H1 (cell line): ENCODE measurements around the gene NKPD1.
A peak's percentile ranks its signal among the peaks of the same experiment; 100 is the strongest.

ENCODE experiments used
- ATF3 ChIP-seq: IDR thresholded peaks from 2 replicates; pipeline ENCODE4 v1.6.1; 2011; ENCODE audit warnings: low read depth, mild to moderate bottlenecking, low read length; ENCODE audit not compliant: insufficient read depth
- EP300 ChIP-seq, 2 experiments: IDR thresholded peaks; 1 replicate in 1 of 2; 2 replicates in 1 of 2; pipeline ENCODE4 v1.6.1; 2011 to 2012; ENCODE audit warnings: low read depth in 2 of 2, low read length in 2 of 2, mild to moderate bottlenecking in 2 of 2, borderline replicate concordance in 1 of 2, inconsistent platforms in 1 of 2, moderate library complexity in 1 of 2
- GTF2F1 ChIP-seq: IDR thresholded peaks from 2 replicates; pipeline ENCODE4 v1.6.1; 2012; ENCODE audit warnings: low read depth, low read length, improper control_type of control experiment, borderline replicate concordance
- HDAC6 ChIP-seq: IDR thresholded peaks from one replicate; pipeline ENCODE4 v1.7.1; 2012; ENCODE audit warnings: low read depth, mild to moderate bottlenecking, inconsistent platforms, low read length, moderate library complexity
- POLR2A ChIP-seq, 2 experiments: IDR thresholded peaks; 1 replicate in 1 of 2; 2 replicates in 1 of 2; pipeline ENCODE4 v1.6.1; 2011; ENCODE audit warnings: low read depth in 2 of 2, low read length in 2 of 2, mild to moderate bottlenecking in 2 of 2; ENCODE audit errors: control extremely low read depth in 1 of 2
- RAD21 ChIP-seq, 2 experiments: IDR thresholded peaks in 1 of 2; conservative IDR thresholded peaks in 1 of 2; 2 replicates each; pipeline ENCODE4 v1.6.1; 2011; ENCODE audit warnings: low read depth in 2 of 2, low read length in 2 of 2, improper control_type of control experiment in 1 of 2, inconsistent platforms in 1 of 2, mild to moderate bottlenecking in 1 of 2, moderate library complexity in 1 of 2
- TCF12 ChIP-seq: IDR thresholded peaks from 2 replicates; pipeline ENCODE4 v1.6.1; 2011; ENCODE audit warnings: low read depth, mild to moderate bottlenecking, low read length
- YY1 ChIP-seq: IDR thresholded peaks from 2 replicates; pipeline ENCODE4 v1.6.1; 2011; ENCODE audit warnings: low read depth, mild to moderate bottlenecking, low read length
- TF ChIP-seq, protein P1 (sequence below), 3 experiments: IDR thresholded peaks; 1 replicate in 2 of 3; 2 replicates in 1 of 3; pipeline versions ENCODE4 v1.5.1 to v1.6.1; 2011; ENCODE audit warnings: low read length in 3 of 3, mild to moderate bottlenecking in 3 of 3, inconsistent platforms in 2 of 3, low read depth in 1 of 3, moderate library complexity in 1 of 3; ENCODE audit not compliant: insufficient read depth in 1 of 3; ENCODE audit errors: control extremely low read depth in 1 of 3

DNA sequence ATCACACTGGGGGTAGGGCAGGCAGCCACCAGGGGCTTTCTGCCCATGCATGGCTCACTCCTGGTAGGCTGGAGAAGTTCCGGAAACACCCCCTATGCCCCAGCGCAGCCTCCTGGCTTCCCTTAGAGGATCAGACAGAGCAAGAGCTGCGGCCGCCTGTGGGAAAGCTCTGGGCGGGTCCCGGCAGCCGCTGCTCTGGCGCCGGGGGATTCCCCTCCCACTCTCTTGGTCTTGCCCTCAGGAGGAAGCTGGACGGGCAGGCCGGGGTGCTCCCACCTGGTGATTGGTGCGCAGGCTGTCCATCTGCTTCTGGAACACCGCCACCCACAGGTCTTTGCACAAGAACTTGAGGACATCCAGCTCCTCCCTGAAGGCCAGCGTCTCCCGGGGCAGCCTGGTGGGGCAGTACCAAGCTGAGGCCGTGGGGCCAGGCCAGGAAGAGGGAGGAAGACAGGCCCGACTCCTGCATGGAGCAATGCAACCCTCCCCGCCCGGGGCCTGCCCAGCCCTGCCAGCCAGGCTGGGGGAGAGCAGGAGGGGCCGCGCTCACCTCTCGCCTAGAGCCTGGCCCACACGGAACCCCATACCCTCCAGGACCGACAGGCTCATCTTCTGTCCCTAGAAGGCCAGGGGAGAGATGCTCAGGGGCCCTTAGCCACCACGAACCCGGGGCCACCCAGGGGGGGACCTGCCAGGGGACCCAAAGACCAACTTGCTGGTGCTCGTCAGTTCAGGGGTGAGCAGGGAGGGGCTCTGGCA is 4.0 kb upstream of the NKPD1 start:
- TF ChIP-seq EP300 (IDR thresholded peaks at IDR 0.05; ENCODE audit: borderline replicate concordance in 1 of 2, low read depth in 2 of 2, low read length in 2 of 2) (no peak), RAD21 (IDR thresholded peaks at IDR 0.05 in 1 of 2, conservative IDR thresholded peaks at IDR 0.05 in 1 of 2; ENCODE audit: low read depth in 2 of 2, low read length in 2 of 2) (no peak), TCF12 (no peak), ATF3 (no peak), HDAC6 (no peak), YY1 (no peak), POLR2A (IDR thresholded peaks at IDR 0.05; ENCODE audit: control extremely low read depth in 1 of 2, low read depth in 2 of 2, low read length in 2 of 2) (no peak), GTF2F1 (no peak)
- TF ChIP-seq, protein P1, sequence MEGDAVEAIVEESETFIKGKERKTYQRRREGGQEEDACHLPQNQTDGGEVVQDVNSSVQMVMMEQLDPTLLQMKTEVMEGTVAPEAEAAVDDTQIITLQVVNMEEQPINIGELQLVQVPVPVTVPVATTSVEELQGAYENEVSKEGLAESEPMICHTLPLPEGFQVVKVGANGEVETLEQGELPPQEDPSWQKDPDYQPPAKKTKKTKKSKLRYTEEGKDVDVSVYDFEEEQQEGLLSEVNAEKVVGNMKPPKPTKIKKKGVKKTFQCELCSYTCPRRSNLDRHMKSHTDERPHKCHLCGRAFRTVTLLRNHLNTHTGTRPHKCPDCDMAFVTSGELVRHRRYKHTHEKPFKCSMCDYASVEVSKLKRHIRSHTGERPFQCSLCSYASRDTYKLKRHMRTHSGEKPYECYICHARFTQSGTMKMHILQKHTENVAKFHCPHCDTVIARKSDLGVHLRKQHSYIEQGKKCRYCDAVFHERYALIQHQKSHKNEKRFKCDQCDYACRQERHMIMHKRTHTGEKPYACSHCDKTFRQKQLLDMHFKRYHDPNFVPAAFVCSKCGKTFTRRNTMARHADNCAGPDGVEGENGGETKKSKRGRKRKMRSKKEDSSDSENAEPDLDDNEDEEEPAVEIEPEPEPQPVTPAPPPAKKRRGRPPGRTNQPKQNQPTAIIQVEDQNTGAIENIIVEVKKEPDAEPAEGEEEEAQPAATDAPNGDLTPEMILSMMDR (IDR thresholded peaks at IDR 0.05; ENCODE audit: control extremely low read depth in 1 of 3, insufficient read depth in 1 of 3, low read depth in 1 of 3, low read length in 3 of 3): peak in 1 of 3 experiments; percentile 2; a peak in 2 of 4 replicates
